Panc1 (cell line): ENCODE results near the gene CDHR2. TPM values are rescaled to one million over a fixed set of nuclear protein-coding genes. Genes with fewer than 3 reads are reported as not detected.

Experiments
- ATAC-seq: fragments of 200-7000 bp; cut with Tn5 transposase; 2 replicates; pipeline ENCODE4 v1.9.1; 2020; ENCODE audit warnings: mild to moderate bottlenecking, moderate library complexity
- BruUV-seq: library from RNA; stranded (reverse); fragments of 400-500 nt; replicated peaks from 2 replicates; lab custom pipeline; 2021; lab: Mats Ljungman, UMichigan
- CTCF ChIA-PET: fragments of 300-600 bp; sonication (Branson Sonifier 250); formaldehyde crosslinking; loops from one replicate; lab custom pipeline; 2022; ENCODE audit warnings: antibody characterized with exemption; lab: Charles Lee
- POLR2A ChIA-PET: fragments of 300-600 bp; sonication (Branson Sonifier 250); formaldehyde crosslinking; loops from one replicate; lab custom pipeline; 2022; ENCODE audit warnings: antibody characterized with exemption; lab: Charles Lee
- DNase-seq: peaks from one replicate; pipeline ENCODE4 v3.0.0-alpha.2; 2010; ENCODE audit warnings: low read depth, low spot score
- H3K27ac ChIP-seq: 2 replicates; pipeline ENCODE4 v1.5.1; 2011; ENCODE audit warnings: mild to moderate bottlenecking, low read length, inconsistent platforms
- H3K27me3 ChIP-seq: fragments of 200-500 bp; sonication (Bioruptor generic); 2 replicates; pipeline ENCODE4 v1.6.0; 2014; ENCODE audit warnings: low read length, inconsistent platforms; ENCODE audit not compliant: control insufficient read depth, insufficient read depth
- H3K36me3 ChIP-seq: fragments of 200-500 bp; sonication (Bioruptor generic); 2 replicates; pipeline ENCODE4 v1.5.1; 2014; ENCODE audit warnings: inconsistent platforms, mild to moderate bottlenecking, low read length, moderate library complexity; ENCODE audit not compliant: control insufficient read depth, insufficient read depth
- H3K4me1 ChIP-seq: 2 replicates; pipeline ENCODE4 v1.5.1; 2011; ENCODE audit warnings: inconsistent platforms, mild to moderate bottlenecking, low read length, moderate library complexity; ENCODE audit not compliant: control insufficient read depth, insufficient read depth
- H3K4me3 ChIP-seq, 2 experiments: 2 replicates each; pipeline ENCODE4 v1.5.1; 2011 to 2012; ENCODE audit warnings: low read depth in 2 of 2, low read length in 2 of 2, mild to moderate bottlenecking in 2 of 2, inconsistent platforms in 1 of 2, moderate library complexity in 1 of 2
- H3K9me3 ChIP-seq: fragments of 200-500 bp; sonication (Bioruptor generic); 2 replicates; pipeline ENCODE4 v1.5.1; 2014; ENCODE audit warnings: low read depth, mild to moderate bottlenecking, inconsistent platforms, low read length, moderate library complexity; ENCODE audit not compliant: control insufficient read depth, insufficient read depth
- POLR2AphosphoS5 ChIP-seq: IDR thresholded peaks from 2 replicates; pipeline ENCODE4 v1.6.1; 2012; ENCODE audit warnings: mild to moderate bottlenecking, low read depth, low read length, moderate library complexity
- SIN3A ChIP-seq: IDR thresholded peaks from 2 replicates; pipeline ENCODE4 v1.6.1; 2012; ENCODE audit warnings: low read depth, mild to moderate bottlenecking, low read length, moderate library complexity, borderline replicate concordance; ENCODE audit not compliant: insufficient read depth
- TCF7L2 ChIP-seq: IDR thresholded peaks from 2 replicates; pipeline ENCODE4 v1.6.1; 2011; ENCODE audit warnings: mild to moderate bottlenecking, low read depth, low read length, inconsistent platforms
- in situ Hi-C: cut with HindIII; loops from 2 replicates; pipeline ENCODE4 v1.10.0; 2016; ENCODE audit warnings: low sequenced_read_pairs, low pct_unique_long_range_greater_than_20kb
- intact Hi-C: fragments of 100-400 bp; cut with micrococcal nuclease; formaldehyde crosslinking; loops from one replicate; pipeline ENCODE4 v1.10.0; 2022; ENCODE audit not compliant: unreplicated experiment
- total RNA-seq: library from RNA; stranded (reverse); gene quantifications from one replicate; pipeline ENCODE4 v1.2.1, GENCODE V29; 2021; ENCODE audit not compliant: unreplicated experiment
- TF ChIP-seq, protein P1 (sequence below), 2 experiments: IDR thresholded peaks; 2 replicates each; pipeline ENCODE4 v1.6.1; 2011 to 2012; ENCODE audit warnings: low read depth in 2 of 2, control low read depth in 1 of 2, low read length in 1 of 2, mild to moderate bottlenecking in 1 of 2, moderate library complexity in 1 of 2; ENCODE audit not compliant: insufficient read depth in 1 of 2
- TF ChIP-seq, protein P2 (sequence below): fragments of 450-650 bp; IDR thresholded peaks from 2 replicates; pipeline ENCODE4 v1.5.1; 2017; ENCODE audit warnings: mild to moderate bottlenecking

CDHR2 gene
- total RNA-seq, 1 experiment from 2014 or later: 0.72 TPM

DNA sequence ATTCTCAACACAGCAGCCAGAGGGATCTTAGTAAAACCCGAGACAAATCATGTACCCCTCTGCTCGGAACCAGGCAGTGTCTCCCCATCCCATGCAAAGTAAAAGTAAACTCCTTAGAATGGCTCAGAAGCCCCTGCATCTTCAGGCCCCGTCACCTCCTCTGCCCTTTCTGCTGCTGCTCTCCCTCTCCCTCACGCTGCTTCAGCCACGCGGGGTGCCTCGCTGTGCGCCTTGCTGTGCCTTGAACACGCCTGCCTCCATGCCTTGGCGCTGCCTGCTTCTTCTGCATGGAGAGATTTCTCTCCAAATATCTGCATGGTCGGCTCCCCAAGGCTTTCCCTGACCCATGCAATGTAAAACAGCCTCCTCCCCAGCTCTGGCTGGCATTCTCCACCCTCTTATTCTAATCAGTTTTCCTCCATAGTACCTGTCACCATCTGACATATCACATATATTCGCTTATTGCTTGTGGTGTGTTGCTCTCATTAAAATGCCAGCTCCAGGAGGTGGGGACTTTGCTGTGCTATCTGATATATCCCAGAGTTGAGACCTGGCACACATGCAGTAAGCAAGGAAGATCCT is 52.9 kb downstream of the CDHR2 start:
- DNase-seq: no peak
- Histone ChIP-seq H3K27me3 (no peaks in the 10 kb centered on the region), H3K9me3 (no peaks in the 10 kb centered on the region), H3K27ac (no peak overlapping the region), H3K4me1 (peaks cover 2% of the 10 kb centered on the region; the same call in 1 of the 2 replicates), H3K36me3 (no peaks in the 10 kb centered on the region), H3K4me3 (no peak overlapping the region)
- ChIA-PET POLR2A (no interaction called here), CTCF (no interaction called here)
- no peak for ATAC-seq
- no TSS peak for BruUV-seq
- intact Hi-C loops (no loop called here), in situ Hi-C loops (no loop called here)
- TF ChIP-seq, protein P1, sequence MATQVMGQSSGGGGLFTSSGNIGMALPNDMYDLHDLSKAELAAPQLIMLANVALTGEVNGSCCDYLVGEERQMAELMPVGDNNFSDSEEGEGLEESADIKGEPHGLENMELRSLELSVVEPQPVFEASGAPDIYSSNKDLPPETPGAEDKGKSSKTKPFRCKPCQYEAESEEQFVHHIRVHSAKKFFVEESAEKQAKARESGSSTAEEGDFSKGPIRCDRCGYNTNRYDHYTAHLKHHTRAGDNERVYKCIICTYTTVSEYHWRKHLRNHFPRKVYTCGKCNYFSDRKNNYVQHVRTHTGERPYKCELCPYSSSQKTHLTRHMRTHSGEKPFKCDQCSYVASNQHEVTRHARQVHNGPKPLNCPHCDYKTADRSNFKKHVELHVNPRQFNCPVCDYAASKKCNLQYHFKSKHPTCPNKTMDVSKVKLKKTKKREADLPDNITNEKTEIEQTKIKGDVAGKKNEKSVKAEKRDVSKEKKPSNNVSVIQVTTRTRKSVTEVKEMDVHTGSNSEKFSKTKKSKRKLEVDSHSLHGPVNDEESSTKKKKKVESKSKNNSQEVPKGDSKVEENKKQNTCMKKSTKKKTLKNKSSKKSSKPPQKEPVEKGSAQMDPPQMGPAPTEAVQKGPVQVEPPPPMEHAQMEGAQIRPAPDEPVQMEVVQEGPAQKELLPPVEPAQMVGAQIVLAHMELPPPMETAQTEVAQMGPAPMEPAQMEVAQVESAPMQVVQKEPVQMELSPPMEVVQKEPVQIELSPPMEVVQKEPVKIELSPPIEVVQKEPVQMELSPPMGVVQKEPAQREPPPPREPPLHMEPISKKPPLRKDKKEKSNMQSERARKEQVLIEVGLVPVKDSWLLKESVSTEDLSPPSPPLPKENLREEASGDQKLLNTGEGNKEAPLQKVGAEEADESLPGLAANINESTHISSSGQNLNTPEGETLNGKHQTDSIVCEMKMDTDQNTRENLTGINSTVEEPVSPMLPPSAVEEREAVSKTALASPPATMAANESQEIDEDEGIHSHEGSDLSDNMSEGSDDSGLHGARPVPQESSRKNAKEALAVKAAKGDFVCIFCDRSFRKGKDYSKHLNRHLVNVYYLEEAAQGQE (IDR thresholded peaks at IDR 0.05; ENCODE audit: insufficient read depth in 1 of 2, low read depth in 2 of 2, low read length in 1 of 2): no peak
- TF ChIP-seq TCF7L2 (no peak), POLR2AphosphoS5 (no peak), SIN3A (no peak)
- TF ChIP-seq, protein P2, sequence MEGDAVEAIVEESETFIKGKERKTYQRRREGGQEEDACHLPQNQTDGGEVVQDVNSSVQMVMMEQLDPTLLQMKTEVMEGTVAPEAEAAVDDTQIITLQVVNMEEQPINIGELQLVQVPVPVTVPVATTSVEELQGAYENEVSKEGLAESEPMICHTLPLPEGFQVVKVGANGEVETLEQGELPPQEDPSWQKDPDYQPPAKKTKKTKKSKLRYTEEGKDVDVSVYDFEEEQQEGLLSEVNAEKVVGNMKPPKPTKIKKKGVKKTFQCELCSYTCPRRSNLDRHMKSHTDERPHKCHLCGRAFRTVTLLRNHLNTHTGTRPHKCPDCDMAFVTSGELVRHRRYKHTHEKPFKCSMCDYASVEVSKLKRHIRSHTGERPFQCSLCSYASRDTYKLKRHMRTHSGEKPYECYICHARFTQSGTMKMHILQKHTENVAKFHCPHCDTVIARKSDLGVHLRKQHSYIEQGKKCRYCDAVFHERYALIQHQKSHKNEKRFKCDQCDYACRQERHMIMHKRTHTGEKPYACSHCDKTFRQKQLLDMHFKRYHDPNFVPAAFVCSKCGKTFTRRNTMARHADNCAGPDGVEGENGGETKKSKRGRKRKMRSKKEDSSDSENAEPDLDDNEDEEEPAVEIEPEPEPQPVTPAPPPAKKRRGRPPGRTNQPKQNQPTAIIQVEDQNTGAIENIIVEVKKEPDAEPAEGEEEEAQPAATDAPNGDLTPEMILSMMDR: no peak

DNA sequence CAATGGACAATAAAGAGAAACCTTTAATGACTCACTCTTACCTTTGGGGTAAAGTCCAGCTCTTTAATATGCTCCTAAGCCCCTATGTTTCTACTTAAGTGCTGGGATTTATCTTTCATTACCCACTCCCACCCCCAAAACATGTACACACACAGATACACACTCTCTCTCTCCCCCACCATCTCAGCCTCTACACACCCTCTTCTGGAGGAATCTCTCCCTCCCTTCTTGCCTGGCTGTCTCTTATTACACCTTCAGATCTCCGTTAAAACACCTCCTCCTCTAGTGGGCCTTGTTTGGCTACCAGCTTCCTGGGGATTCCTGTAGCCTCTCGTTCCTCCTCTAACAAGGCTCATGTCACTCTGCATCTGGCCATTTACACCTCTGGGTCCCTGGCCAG is 53.9 kb downstream of the CDHR2 start:
- H3K27ac ChIP-seq: no peak overlapping the region
- H3K4me3 ChIP-seq: no peak overlapping the region
- intact Hi-C loops (no loop called here), in situ Hi-C loops (no loop called here)
- H3K9me3 ChIP-seq: no peaks in the 10 kb centered on the region
- ChIA-PET CTCF (no interaction called here), POLR2A (no interaction called here)
- peaks cover 2% of the 10 kb centered on the region; the same call in 1 of the 2 replicates for H3K4me1 ChIP-seq
- DNase-seq: no peak
- no TSS peak for BruUV-seq
- H3K27me3 ChIP-seq: no peaks in the 10 kb centered on the region
- TF ChIP-seq SIN3A: no peak
- TF ChIP-seq, protein P1 (IDR thresholded peaks at IDR 0.05; ENCODE audit: insufficient read depth in 1 of 2, low read depth in 2 of 2, low read length in 1 of 2): no peak
- TF ChIP-seq, protein P2: no peak
- no peak for TF ChIP-seq TCF7L2
- no peak for TF ChIP-seq POLR2AphosphoS5
- H3K36me3 ChIP-seq: no peaks in the 10 kb centered on the region
- ATAC-seq: no peak
